Measurements from ENCODE around the gene RABGEF1.
"Not testable (repeated sequence)": the region's sequence is repeated elsewhere in the genome, so short reads cannot be mapped to it uniquely, and the experiment has no call there.

RABGEF1 gene

DNA sequence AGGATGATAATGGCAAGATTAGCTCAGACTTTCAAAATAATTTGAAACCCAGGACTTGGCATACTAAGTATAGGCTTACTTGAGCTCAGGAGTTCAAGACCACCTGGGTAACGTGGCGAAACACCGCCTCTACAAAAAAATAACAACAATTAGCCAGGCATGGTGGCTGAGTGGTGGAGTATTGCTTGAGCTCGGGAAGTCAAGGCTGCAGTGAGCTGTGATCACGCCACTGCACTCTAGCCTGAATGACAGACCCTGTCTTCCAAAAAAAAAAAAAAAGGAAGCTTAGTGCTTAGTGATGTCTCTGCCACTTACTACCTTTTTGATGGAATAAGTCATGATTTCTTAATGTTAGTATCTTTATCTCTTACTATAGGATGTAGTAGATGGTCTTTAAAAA, 25.5 kb downstream of the RABGEF1 start:
- no peak for ATAC-seq

- not testable (repeated sequence) for ATAC-seq
These were observed 27.0 kb downstream of the RABGEF1 start for GRCh38 chr7:66767486-66767885.

GRCh38 chr7:66768865-66769832, 28.6 kb downstream of the RABGEF1 start:
- ATAC-seq = no peak

- no peak for ATAC-seq
These were observed 29.4 kb downstream of the RABGEF1 start for GRCh38 chr7:66769833-66770512.

- no peak for ATAC-seq
These were observed 31.3 kb downstream of the RABGEF1 start for GRCh38 chr7:66771795-66772194.

GRCh38 chr7:66773744-66774143, 33.2 kb downstream of the RABGEF1 start:
- not testable (repeated sequence) for ATAC-seq

DNA sequence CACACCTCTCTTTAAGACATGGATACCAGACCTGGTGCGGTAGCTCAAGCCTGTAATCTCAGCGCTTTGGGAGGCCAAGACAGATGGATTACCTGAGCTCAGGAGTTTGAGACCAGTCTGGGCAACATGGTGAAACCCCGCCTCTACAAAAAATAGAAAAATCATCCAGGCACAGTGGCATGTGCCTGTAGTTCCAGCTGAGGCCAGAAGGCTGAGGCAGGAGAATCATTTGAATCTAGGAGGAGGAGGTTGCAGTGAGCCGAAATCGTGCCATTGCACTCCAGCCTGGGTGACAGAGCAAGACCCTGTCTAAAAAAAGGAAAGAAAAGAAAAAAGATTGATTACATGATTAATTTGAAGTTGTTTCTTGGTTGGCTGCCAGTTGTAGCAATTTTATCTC, 35.9 kb downstream of the RABGEF1 start:
- ATAC-seq = not testable (repeated sequence)

GRCh38 chr7:66776800-66777442, 36.4 kb downstream of the RABGEF1 start:
- ATAC-seq = no peak

DNA sequence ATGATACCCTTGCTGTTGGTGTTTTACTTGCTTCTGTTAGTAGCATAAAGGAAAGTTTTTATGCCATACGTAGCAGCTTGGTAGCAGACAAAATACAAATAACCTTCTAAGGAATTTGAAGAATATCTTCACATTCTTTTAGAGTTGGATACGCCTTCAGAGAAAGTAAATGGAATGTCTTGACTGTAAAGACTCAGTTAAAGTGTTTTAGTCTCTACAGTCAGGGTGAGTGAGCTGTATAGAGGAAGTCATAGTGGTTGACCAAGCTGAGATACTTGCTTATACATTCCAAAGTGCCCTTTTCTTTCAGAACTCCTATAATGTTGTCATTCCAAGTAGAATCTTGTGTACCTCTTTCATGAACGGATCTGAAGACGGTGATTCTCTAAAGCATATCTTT, 37.7 kb downstream of the RABGEF1 start:
- no peak for ATAC-seq

GRCh38 chr7:66779669-66780409, 39.3 kb downstream of the RABGEF1 start:
- no peak for ATAC-seq

DNA sequence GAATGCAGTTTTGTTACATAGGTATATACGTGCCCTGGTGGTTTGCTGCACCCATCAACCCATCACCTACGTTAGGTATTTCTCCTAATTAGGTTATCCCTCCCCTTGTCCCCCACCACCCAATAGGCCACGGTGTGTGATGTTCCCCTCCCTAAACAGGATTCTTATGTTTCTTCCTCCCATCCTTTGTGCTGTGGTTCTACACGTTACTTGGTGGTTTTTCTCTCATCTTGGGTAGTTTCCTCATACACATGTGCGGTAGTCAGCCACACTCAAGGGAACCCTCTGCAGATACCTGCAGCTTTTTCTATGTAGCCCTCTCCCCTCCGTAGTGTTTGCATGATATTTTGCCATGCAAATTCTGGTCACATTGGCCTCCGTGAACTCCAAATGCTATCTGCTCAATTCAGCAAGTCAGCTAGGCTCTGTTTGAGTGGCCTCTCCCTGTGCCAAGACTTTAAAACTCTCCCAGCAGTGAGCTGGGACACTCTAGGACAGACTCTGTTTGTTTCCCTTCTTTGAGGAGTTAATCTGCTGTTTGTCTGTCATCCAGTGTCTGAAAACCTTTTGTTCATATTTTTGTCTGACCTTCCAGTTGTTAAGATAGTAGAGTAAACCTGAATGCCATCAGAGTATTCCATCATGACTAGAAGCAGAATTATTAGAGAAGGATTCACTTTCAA, 41.0 kb downstream of the RABGEF1 start:
- ATAC-seq = no peak

DNA sequence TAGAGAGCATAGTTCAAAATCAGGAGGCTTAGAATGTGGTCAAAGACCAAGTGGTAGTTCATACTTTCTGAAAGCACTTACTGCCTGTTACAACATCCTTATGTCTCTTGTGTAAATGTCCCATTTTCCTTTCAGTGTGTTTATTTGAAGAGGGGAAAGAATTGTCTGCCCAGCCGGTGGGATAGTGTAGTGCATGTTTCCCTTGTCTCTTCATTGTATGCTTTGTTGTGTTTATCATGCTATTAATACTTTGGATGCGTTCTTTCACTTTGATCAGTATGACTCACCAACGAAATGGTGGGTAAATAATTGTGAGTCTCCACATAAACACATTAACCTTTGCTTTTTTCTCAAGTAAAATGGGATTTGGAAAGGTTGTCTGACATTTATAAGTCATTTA, 42.3 kb downstream of the RABGEF1 start:
- ATAC-seq = not testable (repeated sequence)

GRCh38 chr7:66783887-66784595, 43.5 kb downstream of the RABGEF1 start:
- not testable (repeated sequence) for ATAC-seq

DNA sequence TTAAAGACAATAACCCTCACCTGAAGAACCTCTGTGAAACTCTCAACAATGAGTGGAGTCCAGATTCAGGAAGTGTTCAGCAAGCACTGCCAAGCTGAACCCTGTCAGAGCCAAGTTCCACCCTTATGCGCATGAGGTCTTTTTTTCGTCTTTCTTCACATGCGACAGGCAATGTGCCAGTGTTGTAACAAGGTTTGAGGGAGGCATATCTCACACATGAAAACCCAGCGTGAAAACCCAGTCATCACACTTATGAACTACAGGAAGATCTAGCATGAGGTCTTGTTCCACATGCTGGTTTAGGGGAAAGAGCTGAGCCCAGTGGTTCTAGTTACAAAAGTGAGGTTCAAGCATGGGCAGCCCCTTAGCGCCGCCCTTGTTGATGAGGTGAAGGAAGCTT, 49.7 kb downstream of the RABGEF1 start:
- no peak for ATAC-seq

- ATAC-seq = no peak
These were observed 50.2 kb downstream of the RABGEF1 start for GRCh38 chr7:66790725-66791124.

DNA sequence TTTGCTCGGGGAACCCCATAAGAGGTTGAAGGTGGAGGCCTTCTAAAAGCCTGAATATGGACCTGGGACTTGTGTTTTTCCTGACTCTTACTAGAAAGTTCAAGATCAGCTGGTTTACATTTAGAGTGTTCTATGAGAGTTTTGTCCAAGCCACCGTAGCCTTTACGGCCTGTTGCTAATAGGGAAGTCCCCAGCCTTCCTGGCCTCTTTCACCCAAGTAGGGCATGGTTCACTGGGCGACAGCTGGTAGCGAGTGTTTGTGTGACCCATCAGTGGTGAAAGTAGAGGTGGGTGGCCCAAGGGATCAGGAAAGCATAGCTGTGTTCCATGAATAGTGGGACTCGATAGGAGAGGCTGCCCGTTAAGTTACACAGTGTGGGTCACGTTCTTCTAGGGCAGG, 60.1 kb downstream of the RABGEF1 start:
- no peak for ATAC-seq

GRCh38 chr7:66804001-66804400, 63.5 kb downstream of the RABGEF1 start:
- no peak for ATAC-seq

GRCh38 chr7:66807736-66808135, 67.2 kb downstream of the RABGEF1 start:
- ATAC-seq = no peak

DNA sequence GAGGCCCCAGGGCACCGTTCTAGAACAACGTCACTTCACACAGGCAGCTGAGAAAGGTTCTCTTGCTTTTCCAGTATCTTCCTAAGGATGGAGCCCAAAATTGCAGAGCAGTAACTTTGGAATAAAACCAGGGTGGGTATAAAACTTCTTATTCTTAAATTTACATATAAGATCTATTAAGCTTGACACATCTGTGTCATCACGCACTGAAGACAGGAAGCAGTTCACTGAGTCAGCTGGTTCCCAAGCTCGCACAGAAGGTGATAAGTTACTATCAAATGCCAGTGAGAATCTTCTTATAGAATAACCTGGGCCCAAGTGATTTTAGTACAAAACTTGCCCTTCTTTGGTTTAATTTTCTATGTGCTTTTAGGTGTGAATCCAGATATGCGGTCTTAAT, 70.2 kb downstream of the RABGEF1 start:
- ATAC-seq = no peak

- ATAC-seq = not testable (repeated sequence)
These were observed 74.8 kb downstream of the RABGEF1 start for GRCh38 chr7:66815186-66815875.

DNA sequence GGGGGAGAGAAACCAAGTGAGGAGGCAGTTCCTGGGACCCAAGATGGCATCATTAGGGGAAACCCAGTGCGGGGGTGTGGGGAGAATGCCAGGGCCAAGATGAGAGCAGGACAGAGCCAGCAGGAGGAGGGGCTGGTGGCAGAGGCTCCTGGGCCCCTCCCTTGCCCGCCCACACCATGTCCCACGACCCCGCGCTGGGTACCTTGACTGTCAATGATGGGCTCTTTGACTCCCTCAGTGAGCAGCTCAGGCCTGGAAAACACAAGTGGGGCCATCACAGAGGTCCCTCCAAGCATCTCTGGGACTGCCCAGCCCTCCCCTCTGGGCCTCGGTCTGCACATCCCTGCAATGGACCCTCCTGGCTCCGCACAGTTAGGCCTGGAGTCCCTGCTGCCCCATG, 75.4 kb downstream of the RABGEF1 start:
- no peak for ATAC-seq

All from activated CD4-positive, CD25-positive, alpha-beta regulatory T cell treated with anti-CD3 and anti-CD28 coated beads, Interleukin-2, amount 50 U/mL, for 24 hours (primary cell).